GM12878 (cell line): ENCODE results near the gene ALOXE3. TPM values are rescaled to one million over a fixed set of nuclear protein-coding genes. Genes with fewer than 3 reads are reported as not detected.
A peak's percentile ranks its signal among the peaks of the same experiment; 100 is the strongest.

Experiments
- ATAC-seq: fragments of 200-7000 bp; cut with Tn5 transposase; 3 replicates; pipeline ENCODE4 v1.9.1; 2020; ENCODE audit warnings: mild to moderate bottlenecking, moderate library complexity
- BruUV-seq: library from RNA; stranded (reverse); fragments of 400-500 nt; replicated peaks from 2 replicates; lab custom pipeline; 2021; lab: Mats Ljungman, UMichigan
- CTCF ChIA-PET: fragments of 300-600 bp; sonication (Branson Sonifier 250); formaldehyde crosslinking; extraction: SDS; loops from one replicate; lab custom pipeline; 2021; ENCODE audit warnings: inconsistent platforms; lab: Yijun Ruan, JAX
- POLR2A ChIA-PET: fragments of 350-600 bp; formaldehyde crosslinking; extraction: SDS; loops from one replicate; lab custom pipeline; 2021; ENCODE audit warnings: inconsistent platforms; lab: Charles Lee
- RAD21 ChIA-PET: fragments of 300-600 bp; sonication (Branson Sonifier 250); formaldehyde crosslinking; loops from one replicate; lab custom pipeline; 2023; ENCODE audit warnings: antibody characterized with exemption; ENCODE audit not compliant: unreplicated experiment; lab: Charles Lee
- SMC1A ChIA-PET: fragments of 300-600 bp; sonication (Branson Sonifier 250); formaldehyde crosslinking; loops from one replicate; lab custom pipeline; 2023; ENCODE audit not compliant: unreplicated experiment, uncharacterized antibody; lab: Charles Lee
- DNase-seq: peaks from one replicate; pipeline ENCODE4 v3.0.0-alpha.2; 2011; ENCODE audit warnings: low read depth, low spot score
- FAIRE-seq: peaks from 3 replicates; lab custom pipeline; 2011; peaks lifted over from hg19 to GRCh38; lab: Jason Lieb, UNC
- H2AFZ ChIP-seq: 2 replicates; pipeline ENCODE4 v1.6.0; 2011; ENCODE audit warnings: low read depth, low read length, control low read depth; ENCODE audit not compliant: control insufficient read depth
- H3K27ac ChIP-seq: 2 replicates; pipeline ENCODE4 v1.5.1; 2011; ENCODE audit warnings: control low read depth; ENCODE audit not compliant: control insufficient read depth, insufficient read depth
- H3K27me3 ChIP-seq, 2 experiments: replicated peaks in 1 of 2; 2 replicates each; pipeline versions ENCODE4 v1.6.0 to v1.6.1; 2011; ENCODE audit warnings: low read length in 1 of 2; ENCODE audit not compliant: control insufficient read depth in 2 of 2, insufficient read depth in 2 of 2
- H3K36me3 ChIP-seq, 2 experiments: 2 replicates each; pipeline ENCODE4 v1.5.1; 2011; ENCODE audit warnings: low read length in 1 of 2; ENCODE audit not compliant: control insufficient read depth in 2 of 2, insufficient read depth in 2 of 2
- H3K4me1 ChIP-seq: 2 replicates; pipeline ENCODE4 v1.6.1; 2011; ENCODE audit warnings: mild to moderate bottlenecking, low read length, moderate library complexity, mixed read lengths; ENCODE audit not compliant: control insufficient read depth, insufficient read depth
- H3K4me2 ChIP-seq: 2 replicates; pipeline ENCODE4 v1.6.0; 2011; ENCODE audit warnings: control low read depth; ENCODE audit not compliant: control insufficient read depth, insufficient read depth
- H3K4me3 ChIP-seq: fragments of 200-600 bp; sonication (generic); 2 replicates; pipeline ENCODE4 v1.5.1; 2016
- H3K79me2 ChIP-seq: 2 replicates; pipeline ENCODE4 v1.6.0; 2011; ENCODE audit warnings: low read length; ENCODE audit not compliant: control insufficient read depth, insufficient read depth
- H3K9ac ChIP-seq: 2 replicates; pipeline ENCODE4 v1.8.0; 2011; ENCODE audit warnings: low read length, control low read depth, mixed read lengths; ENCODE audit not compliant: control insufficient read depth, insufficient read depth
- H3K9me3 ChIP-seq: replicated peaks from 3 replicates; pipeline ENCODE4 v1.5.1; 2011; ENCODE audit warnings: mild to moderate bottlenecking, low read length; ENCODE audit not compliant: control insufficient read depth, insufficient read depth
- H4K20me1 ChIP-seq: 2 replicates; pipeline ENCODE4 v1.6.0; 2011; ENCODE audit not compliant: control insufficient read depth, insufficient read depth
- BCL11A ChIP-seq: IDR thresholded peaks from 2 replicates; pipeline ENCODE4 v1.6.1; 2011; ENCODE audit warnings: low read depth, low read length
- BHLHE40 ChIP-seq, 2 experiments: fragments of 450-650 bp in 1 of 2; IDR thresholded peaks; 2 replicates each; pipeline ENCODE4 v1.6.1; 2011 to 2017; ENCODE audit warnings: low read depth in 2 of 2, borderline replicate concordance in 1 of 2, improper control_type of control experiment in 1 of 2, low read length in 1 of 2, mild to moderate bottlenecking in 1 of 2
- CREM ChIP-seq: IDR thresholded peaks from 2 replicates; pipeline ENCODE4 v1.6.1; 2014; ENCODE audit warnings: antibody characterized with exemption, low read depth
- CUX1 ChIP-seq: IDR thresholded peaks from 2 replicates; pipeline ENCODE4 v1.6.1; 2012; ENCODE audit warnings: improper control_type of control experiment, low read depth, low read length; ENCODE audit not compliant: insufficient replicate concordance
- EZH2 ChIP-seq: IDR thresholded peaks from 2 replicates; pipeline ENCODE4 v1.6.1; 2012; ENCODE audit warnings: low read depth, mild to moderate bottlenecking, control low read depth, inconsistent platforms, low read length, borderline replicate concordance; ENCODE audit not compliant: control insufficient read depth
- HCFC1 ChIP-seq: fragments of 150-350 bp; IDR thresholded peaks from 2 replicates; pipeline ENCODE4 v1.6.1; 2014; ENCODE audit warnings: low read length
- IKZF2 ChIP-seq, 2 experiments: fragments of 450-650 bp; IDR thresholded peaks; 2 replicates each; pipeline ENCODE4 v1.6.1; 2017; ENCODE audit warnings: mild to moderate bottlenecking in 2 of 2, moderate library complexity in 2 of 2
- MTA2 ChIP-seq: fragments of 450-650 bp; IDR thresholded peaks from 2 replicates; pipeline ENCODE4 v1.6.1; 2016; ENCODE audit warnings: low read depth, mild to moderate bottlenecking, moderate library complexity
- MXI1 ChIP-seq: fragments of 150-350 bp; IDR thresholded peaks from 2 replicates; pipeline ENCODE4 v1.6.1; 2011; ENCODE audit warnings: low read depth, mild to moderate bottlenecking, inconsistent platforms, low read length, improper control_type of control experiment
- NR2F1 ChIP-seq: fragments of 450-650 bp; conservative IDR thresholded peaks from 2 replicates; pipeline ENCODE4 v1.6.1; 2017; ENCODE audit warnings: mild to moderate bottlenecking
- PAX5 ChIP-seq: IDR thresholded peaks from 2 replicates; pipeline ENCODE4 v1.6.1; 2011; ENCODE audit warnings: low read depth, low read length, borderline replicate concordance
- RFX5 ChIP-seq: IDR thresholded peaks from 2 replicates; pipeline ENCODE4 v1.6.1; 2011; ENCODE audit warnings: low read depth, low read length, improper control_type of control experiment
- TBL1XR1 ChIP-seq: IDR thresholded peaks from 2 replicates; pipeline ENCODE4 v1.6.1; 2012; ENCODE audit warnings: low read depth, low read length, improper control_type of control experiment
- USF1 ChIP-seq: IDR thresholded peaks from 2 replicates; pipeline ENCODE4 v1.6.1; 2011; ENCODE audit warnings: borderline replicate concordance, low read depth, mild to moderate bottlenecking, moderate library complexity, mixed read lengths, low read length; ENCODE audit not compliant: insufficient read depth; ENCODE audit errors: extremely low read length
- WGBS: methylation state at CpG from one replicate; pipeline ENCODE4 v1.1.6; 2016; ENCODE audit warnings: low lambda C conversion rate; ENCODE audit not compliant: insufficient replicate concordance, insufficient coverage; ENCODE audit errors: missing lambda C conversion rate; 5-methylcytosine and 5-hydroxymethylcytosine counted together
- in situ Hi-C: fragments of 300-500 bp; cut with MboI; formaldehyde crosslinking; loops from 9 replicates; pipeline ENCODE4 v1.14.3; 2018; ENCODE audit warnings: mixed read lengths
- intact Hi-C: fragments of 100-400 bp; cut with micrococcal nuclease; formaldehyde crosslinking; loops from one replicate; pipeline ENCODE4 v1.14.2; 2022; ENCODE audit not compliant: unreplicated experiment
- polyA plus RNA-seq, 11 experiments: library from polyadenylated mRNA; depleted of rRNA in 4 of 11; unstranded in 6 of 11; stranded (reverse) in 5 of 11; fragments of >200 nt; fragmentation: Nextera tagmentation in 4 of 11; fragmentation: Illumina TruSeq in 1 of 11; extraction: Ambion mirVana in 4 of 11; extraction: Trizol in 1 of 11; gene quantifications; 1 replicate in 1 of 11; 2 replicates in 10 of 11; pipeline versions ENCODE4 v1.2.1 to v1.2.3, GENCODE V29; 2011 to 2016; ENCODE audit warnings: inconsistent platforms in 2 of 11, missing spikeins in 2 of 11, low read depth in 1 of 11
- total RNA-seq, 4 experiments: library from RNA; depleted of rRNA in 3 of 4; stranded (reverse); fragments of >200 nt in 3 of 4; fragmentation: Illumina TruSeq in 1 of 4; extraction: Trizol in 1 of 4; gene quantifications; 2 replicates each; pipeline versions ENCODE4 v1.2.1 to v1.2.3, GENCODE V29; 2013 to 2021

The ALOXE3 gene
- total and polyA plus RNA-seq, 10 of the 15 experiments (the other 5 are each of a cell fraction or from before 2014, with no cell fraction given) = 0.04 TPM; not detected in 9

- TF ChIP-seq CUX1 (no peak), HCFC1 (no peak), RFX5 (no peak)
Observed at GRCh38 chr17:8124350-8125153, 6.2 kb upstream of the ALOXE3 start (continued).

GRCh38 chr17:8123695-8124349 lies 5.5 kb upstream of the ALOXE3 start, which contains the start of gene HES7:
Gene HES7 (minus strand): TSS chr17:8124106. CDS start chr17:8124084, 22 bp downstream.
- CTCF ChIA-PET = interaction anchor here (0.9 to 3.7 kb wide), 7 partner anchors 8 to 172 kb away, joined by 3 to 46 read pairs (median 4); partner anchors contain the start of gene SLC25A35
- FAIRE-seq = no peak
- Histone ChIP-seq H3K4me3 (peak within 1 kb of the TSS; percentile 99), H3K4me1 (peaks cover 36% of the 10 kb centered on the region)
- no TSS peak for BruUV-seq
- TF ChIP-seq MTA2 = no peak
- TF ChIP-seq BCL11A = no peak
- peak; percentile 39; the same call in 1 of the 2 replicates for TF ChIP-seq NR2F1
- no peak for TF ChIP-seq CREM
- 0 out of 4 replicates have a peak, but pooled peaks of 1 of the 2 experiments have one; percentile 9 for TF ChIP-seq IKZF2 (IDR thresholded peaks at IDR 0.05)
- TF ChIP-seq EZH2 = no peak
- no peak for TF ChIP-seq TBL1XR1
- no peak for TF ChIP-seq MXI1
- TF ChIP-seq USF1 = no peak
- peak in 1 of 2 experiments; percentile 17; a peak in 1 of 4 replicates for TF ChIP-seq BHLHE40 (IDR thresholded peaks at IDR 0.05; ENCODE audit: borderline replicate concordance in 1 of 2, low read depth in 2 of 2, low read length in 1 of 2)
- no peak for TF ChIP-seq PAX5
- TF ChIP-seq, all 136 proteins: peak for 3
- ChIA-PET POLR2A (interaction anchor here (0.7 to 3.9 kb wide), 6 partner anchors 10 to 63 kb away, joined by 3 to 19 read pairs (median 10); partner anchors contain the start of gene PER1), RAD21 (interaction anchor here (0.6 to 2.6 kb wide), 6 partner anchors 14 to 98 kb away, joined by 3 to 16 read pairs (median 6); no protein-coding TSS in a partner anchor), SMC1A (interaction anchor here (0.9 to 3.8 kb wide), 8 partner anchors 11 to 437 kb away, joined by 3 to 21 read pairs (median 4); partner anchors contain the start of gene TP53)
- 1% methylated on average over 28 of the region's 29 CpGs for WGBS
- in situ Hi-C loops = no loop called here
- peaks cover 5 to 9% of the 10 kb centered on the region in 2 experiments for H3K27me3 ChIP-seq
- H3K4me2 ChIP-seq = peak within 1 kb of the TSS; percentile 94
- H3K79me2 ChIP-seq = no peaks in the 10 kb centered on the region
- no peaks in the 10 kb centered on the region for H3K36me3 ChIP-seq
- H3K27ac ChIP-seq = no peak within 1 kb of the TSS; the same call in 1 of the 2 replicates
- ATAC-seq (no peak), DNase-seq (no peak)
- no peaks in the 10 kb centered on the region for H4K20me1 ChIP-seq
- no peaks in the 10 kb centered on the region for H3K9me3 ChIP-seq
- peak within 1 kb of the TSS; percentile 59 for H2AFZ ChIP-seq
- peak within 1 kb of the TSS; percentile 53 for H3K9ac ChIP-seq
- intact Hi-C loops = loop anchor here (5.0 kb wide), 1 partner anchor 173 kb away; the partner anchor contains the start of gene SLC25A35
